ENCODE data around the gene KMT2E.
"Not testable (repeated sequence)": the region's sequence is repeated elsewhere in the genome, so short reads cannot be mapped to it uniquely, and the experiment has no call there.

KMT2E gene

GRCh38 chr7:105013816-105014692 is at the start of gene KMT2E:
KMT2E (plus strand) TSS chr7:105014205; CDS start chr7:105040953, 26,748 bp downstream.
- DNase-seq (ENCODE audit: insufficient read length, low spot score) (no peak), FAIRE-seq (no peak)
- TF ChIP-seq POLR2A (IDR thresholded peaks at IDR 0.05; ENCODE audit: low read depth, low read length), result peak; percentile 76

GRCh38 chr7:104964626-104965236 is 49.3 kb upstream of the KMT2E start:
- FAIRE-seq, result no peak
- no peak for TF ChIP-seq POLR2A (IDR thresholded peaks at IDR 0.05; ENCODE audit: low read depth, low read length)
- DNase-seq (ENCODE audit: insufficient read length, low spot score), result no peak

- TF ChIP-seq POLR2A (IDR thresholded peaks at IDR 0.05; ENCODE audit: low read depth, low read length), result no peak
- no peak for FAIRE-seq
- no peak for DNase-seq (ENCODE audit: insufficient read length, low spot score)
Observed at GRCh38 chr7:104966022-104966421, 48.0 kb upstream of the KMT2E start.

- FAIRE-seq, result no peak
Observed at GRCh38 chr7:104967088-104967487, 46.9 kb upstream of the KMT2E start.

GRCh38 chr7:104967595-104967994 is 46.4 kb upstream of the KMT2E start:
- DNase-seq (ENCODE audit: insufficient read length, low spot score) (peak; percentile 24), FAIRE-seq (no peak)
- no peak for TF ChIP-seq POLR2A (IDR thresholded peaks at IDR 0.05; ENCODE audit: low read depth, low read length)

More at GRCh38 chr7:104967088-104967487, 46.9 kb upstream of the KMT2E start:
- TF ChIP-seq POLR2A (IDR thresholded peaks at IDR 0.05; ENCODE audit: low read depth, low read length), result no peak
- no peak for DNase-seq (ENCODE audit: insufficient read length, low spot score)

- FAIRE-seq, result no peak
Observed at GRCh38 chr7:104968648-104969047, 45.4 kb upstream of the KMT2E start.

GRCh38 chr7:104969183-104969582 is 44.8 kb upstream of the KMT2E start:
- FAIRE-seq (no peak), DNase-seq (ENCODE audit: insufficient read length, low spot score) (no peak)
- TF ChIP-seq POLR2A (IDR thresholded peaks at IDR 0.05; ENCODE audit: low read depth, low read length), result no peak

More at GRCh38 chr7:104968648-104969047, 45.4 kb upstream of the KMT2E start:
- TF ChIP-seq POLR2A (IDR thresholded peaks at IDR 0.05; ENCODE audit: low read depth, low read length), result no peak
- DNase-seq (ENCODE audit: insufficient read length, low spot score), result no peak

GRCh38 chr7:104971290-104972071 is 42.5 kb upstream of the KMT2E start:
- TF ChIP-seq POLR2A (IDR thresholded peaks at IDR 0.05; ENCODE audit: low read depth, low read length), result no peak
- DNase-seq (ENCODE audit: insufficient read length, low spot score) (no peak), FAIRE-seq (no peak)

GRCh38 chr7:104972500-104972899 is 41.5 kb upstream of the KMT2E start:
- DNase-seq (ENCODE audit: insufficient read length, low spot score) (no peak), FAIRE-seq (no peak)
- TF ChIP-seq POLR2A (IDR thresholded peaks at IDR 0.05; ENCODE audit: low read depth, low read length), result no peak

GRCh38 chr7:104973227-104973626 is 40.8 kb upstream of the KMT2E start:
- DNase-seq (ENCODE audit: insufficient read length, low spot score) (no peak), FAIRE-seq (no peak)

GRCh38 chr7:104973909-104974415 is 40.0 kb upstream of the KMT2E start:
- FAIRE-seq, result no peak

More at GRCh38 chr7:104973227-104973626, 40.8 kb upstream of the KMT2E start:
- TF ChIP-seq POLR2A (IDR thresholded peaks at IDR 0.05; ENCODE audit: low read depth, low read length), result no peak

GRCh38 chr7:104975553-104975952 is 38.5 kb upstream of the KMT2E start:
- not testable (repeated sequence) for DNase-seq (ENCODE audit: insufficient read length, low spot score); FAIRE-seq

More at GRCh38 chr7:104973909-104974415, 40.0 kb upstream of the KMT2E start:
- TF ChIP-seq POLR2A (IDR thresholded peaks at IDR 0.05; ENCODE audit: low read depth, low read length), result no peak
- no peak for DNase-seq (ENCODE audit: insufficient read length, low spot score)

- DNase-seq (ENCODE audit: insufficient read length, low spot score) (no peak), FAIRE-seq (no peak)
- TF ChIP-seq POLR2A (IDR thresholded peaks at IDR 0.05; ENCODE audit: low read depth, low read length), result no peak
Observed at GRCh38 chr7:104976966-104977636, 36.9 kb upstream of the KMT2E start.

Measured in H54 (cell line).